CMK (cell line): Measurements from ENCODE around the gene GLUD1.
"Not testable (repeated sequence)": the region's sequence is repeated elsewhere in the genome, so short reads cannot be mapped to it uniquely, and the experiment has no call there.

Experiments used
- DNase-seq: peaks from one replicate; pipeline ENCODE4 v3.0.0-alpha.2; 2010; ENCODE audit warnings: low read depth

The GLUD1 gene

GRCh38 chr10:87094373-87095235 is at the start of gene GLUD1, which contains the start of gene SHLD2:
Gene GLUD1 (minus strand): TSS chr10:87094843. CDS start chr10:87094769, 74 bp downstream.
Gene SHLD2 (plus strand): TSS chr10:87095206. CDS start chr10:87151355, 56,149 bp downstream.
- peak; percentile 82 for DNase-seq

GRCh38 chr10:87143109-87143418 is 48.4 kb upstream of the GLUD1 start:
- DNase-seq, result not testable (repeated sequence)

GRCh38 chr10:87142230-87143108 is 47.8 kb upstream of the GLUD1 start:
- not testable (repeated sequence) for DNase-seq

GRCh38 chr10:87137478-87137877 is 42.8 kb upstream of the GLUD1 start:
- DNase-seq, result not testable (repeated sequence)

GRCh38 chr10:87134440-87134839 is 39.8 kb upstream of the GLUD1 start:
- not testable (repeated sequence) for DNase-seq

- DNase-seq, result peak; percentile 18
These were observed 39.3 kb upstream of the GLUD1 start for GRCh38 chr10:87133936-87134335.

- peak; percentile 52 for DNase-seq
These were observed 37.5 kb upstream of the GLUD1 start for GRCh38 chr10:87132176-87132575.

GRCh38 chr10:87127607-87128156 is 33.0 kb upstream of the GLUD1 start:
- not testable (repeated sequence) for DNase-seq

- not testable (repeated sequence) for DNase-seq
These were observed 32.4 kb upstream of the GLUD1 start for GRCh38 chr10:87127048-87127447.

- not testable (repeated sequence) for DNase-seq
These were observed 28.7 kb upstream of the GLUD1 start for GRCh38 chr10:87123351-87123750.

- not testable (repeated sequence) for DNase-seq
These were observed 24.4 kb upstream of the GLUD1 start for GRCh38 chr10:87119029-87119428.

- not testable (repeated sequence) for DNase-seq
These were observed 23.5 kb upstream of the GLUD1 start for GRCh38 chr10:87118122-87118521.

- no peak for DNase-seq
These were observed 10.9 kb upstream of the GLUD1 start for GRCh38 chr10:87105446-87106124.

GRCh38 chr10:87104727-87105126 is 10.1 kb upstream of the GLUD1 start:
- DNase-seq, result not testable (repeated sequence)

GRCh38 chr10:87101996-87102395 is 7.4 kb upstream of the GLUD1 start:
- no peak for DNase-seq

GRCh38 chr10:87095236-87095945 is 748 bp upstream of the GLUD1 start:
- DNase-seq, result peak; percentile 70

- no peak for DNase-seq
These were observed 841 bp downstream of the GLUD1 start for GRCh38 chr10:87093632-87094372.

GRCh38 chr10:87092861-87093631 is 1.6 kb downstream of the GLUD1 start:
- DNase-seq, result no peak

- no peak for DNase-seq
These were observed 2.2 kb downstream of the GLUD1 start for GRCh38 chr10:87092376-87092860.
